GM12865 (cell line): Measurements from ENCODE around the gene TNIK.

ENCODE experiments used
- DNase-seq: peaks from one replicate; pipeline ENCODE4 v3.0.0; 2010; ENCODE audit warnings: low read depth
- H3K4me3 ChIP-seq: 2 replicates; pipeline ENCODE4 v1.5.1; 2011; ENCODE audit warnings: mild to moderate bottlenecking, low read depth, low read length, control low read depth
- CTCF ChIP-seq: IDR thresholded peaks from 2 replicates; pipeline ENCODE4 v1.5.1; 2011; ENCODE audit warnings: low read length, control low read depth, low read depth, inconsistent platforms; ENCODE audit not compliant: insufficient read depth; ENCODE audit errors: missing control alignments

The TNIK gene

GRCh38 chr3:171301002-171301401 lies 159.2 kb downstream of the TNIK start:
- H3K4me3 ChIP-seq, result no peak overlapping the region
- no peak for DNase-seq
- TF ChIP-seq CTCF, result no peak

- H3K4me3 ChIP-seq, result no peak overlapping the region
- no peak for TF ChIP-seq CTCF
- DNase-seq, result no peak
Observed at GRCh38 chr3:171297951-171298350, 162.3 kb downstream of the TNIK start.

- no peak for TF ChIP-seq CTCF
- H3K4me3 ChIP-seq, result no peak overlapping the region
- DNase-seq, result no peak
Observed at GRCh38 chr3:171297207-171297606, 163.0 kb downstream of the TNIK start.

- TF ChIP-seq CTCF, result no peak
- DNase-seq, result no peak
- H3K4me3 ChIP-seq, result no peak overlapping the region
Observed at GRCh38 chr3:171295484-171296373, 164.5 kb downstream of the TNIK start.

GRCh38 chr3:171293142-171293782 lies 166.9 kb downstream of the TNIK start:
- H3K4me3 ChIP-seq, result no peak overlapping the region
- DNase-seq, result peak; percentile 55
- TF ChIP-seq CTCF, result no peak

GRCh38 chr3:171290680-171291079 lies 169.5 kb downstream of the TNIK start:
- TF ChIP-seq CTCF, result no peak
- H3K4me3 ChIP-seq, result no peak overlapping the region
- no peak for DNase-seq
